PC-3 (cell line): ENCODE results near the gene TTBK2.

Experiments
- CTCF ChIP-seq: fragments of 300-600 bp; sonication (generic); conservative IDR thresholded peaks from 2 replicates; pipeline ENCODE4 v1.5.1; 2017; ENCODE audit warnings: antibody characterized with exemption, low read depth, mild to moderate bottlenecking, low read length
- EZH2 ChIP-seq: fragments of 300-600 bp; sonication (generic); IDR thresholded peaks from one replicate; pipeline ENCODE4 v1.6.1; 2017; ENCODE audit warnings: antibody characterized with exemption, mild to moderate bottlenecking, low read length; ENCODE audit not compliant: unreplicated experiment
- EZH2phosphoT487 ChIP-seq: fragments of 300-600 bp; sonication (generic); IDR thresholded peaks from 2 replicates; pipeline ENCODE4 v1.6.1; 2018; ENCODE audit warnings: mild to moderate bottlenecking, antibody characterized with exemption, low read length, borderline replicate concordance

GRCh38 chr15:42929306-42929848 is 8.8 kb upstream of the TTBK2 start:
- TF ChIP-seq CTCF = no peak
- TF ChIP-seq EZH2phosphoT487 = no peak
- TF ChIP-seq EZH2 = no peak
